HK-2 (cell line): Measurements from ENCODE around the gene PKP2.

Experiments
- DNase-seq: peaks from one replicate; pipeline ENCODE4 v3.0.0-alpha.2; 2018; ENCODE audit not compliant: unreplicated experiment

PKP2 gene

GRCh38 chr12:32755654-32756475 is 140.7 kb downstream of the PKP2 start, which contains the start of gene YARS2:
YARS2 (minus strand) TSS chr12:32755897; CDS start chr12:32755874, 23 bp downstream.
- DNase-seq = peak; percentile 92

- DNase-seq = peak; percentile 83
Observed at GRCh38 chr12:32755051-32755653, 141.4 kb downstream of the PKP2 start.

GRCh38 chr12:32754111-32754510 is 142.5 kb downstream of the PKP2 start:
- peak; percentile 1 for DNase-seq

GRCh38 chr12:32753605-32754004 is 143.0 kb downstream of the PKP2 start:
- no peak for DNase-seq

GRCh38 chr12:32743264-32743663 is 153.3 kb downstream of the PKP2 start:
- no peak for DNase-seq

- DNase-seq = no peak
Observed at GRCh38 chr12:32742133-32742532, 154.4 kb downstream of the PKP2 start.
